H1 (cell line): ENCODE data around the gene PRMT2. TPM values are rescaled to one million over a fixed set of nuclear protein-coding genes. Genes with fewer than 3 reads are reported as not detected.

ENCODE experiments used
- CTCF ChIA-PET: fragments of 300-600 bp; sonication (Branson Sonifier 250); formaldehyde crosslinking; loops from one replicate; lab custom pipeline; 2021; ENCODE audit not compliant: partially characterized antibody; lab: Charles Lee
- POLR2A ChIA-PET: fragments of 300-600 bp; sonication (Branson Sonifier 250); formaldehyde crosslinking; loops from one replicate; lab custom pipeline; 2021; ENCODE audit warnings: inconsistent platforms; ENCODE audit not compliant: partially characterized antibody; lab: Charles Lee
- DNase-seq, 2 experiments: peaks; one replicate each; pipeline versions ENCODE4 v3.0.0 to v3.0.0-alpha.2; 2010 to 2022; ENCODE audit warnings: low spot score in 2 of 2, low read depth in 1 of 2, mixed read lengths in 1 of 2
- FAIRE-seq: peaks from 2 replicates; lab custom pipeline; 2011; peaks lifted over from hg19 to GRCh38; lab: Jason Lieb, UNC
- H2AFZ ChIP-seq: 2 replicates; pipeline ENCODE4 v1.8.1; 2012; ENCODE audit warnings: low read length, inconsistent platforms
- H2AK5ac ChIP-seq: 2 replicates; pipeline ENCODE4 v1.6.1; 2013; ENCODE audit warnings: low read depth, low read length
- H2BK120ac ChIP-seq: replicated peaks from 2 replicates; pipeline ENCODE3; 2013; ENCODE audit warnings: low read depth, low read length, inconsistent platforms
- H2BK12ac ChIP-seq: 2 replicates; pipeline ENCODE4 v1.6.1; 2013; ENCODE audit warnings: low read depth, low read length
- H2BK15ac ChIP-seq: 2 replicates; pipeline ENCODE4 v1.6.1; 2013; ENCODE audit warnings: low read length
- H2BK20ac ChIP-seq: 2 replicates; pipeline ENCODE4 v1.6.1; 2013; ENCODE audit warnings: low read length
- H2BK5ac ChIP-seq: 2 replicates; pipeline ENCODE4 v1.6.1; 2013; ENCODE audit warnings: low read depth, low read length
- H3K14ac ChIP-seq: 2 replicates; pipeline ENCODE4 v1.6.1; 2013; ENCODE audit warnings: inconsistent platforms; ENCODE audit not compliant: insufficient read length
- H3K18ac ChIP-seq: 2 replicates; pipeline ENCODE4 v1.6.1; 2013; ENCODE audit warnings: low read length; ENCODE audit errors: extremely low read depth
- H3K23ac ChIP-seq: 2 replicates; pipeline ENCODE4 v1.6.1; 2013; ENCODE audit warnings: inconsistent platforms; ENCODE audit not compliant: insufficient read length
- H3K23me2 ChIP-seq: 2 replicates; pipeline ENCODE4 v1.6.1; 2013; ENCODE audit warnings: low read depth, low read length
- H3K27ac ChIP-seq: 2 replicates; pipeline ENCODE4 v1.6.1; 2011; ENCODE audit warnings: low read depth, low read length, inconsistent platforms
- H3K27me3 ChIP-seq, 4 experiments: replicated peaks in 1 of 4; 1 replicate in 1 of 4; 2 replicates in 3 of 4; pipeline versions ENCODE4 v1.6.1 to v1.8.1; 2011 to 2013; ENCODE audit warnings: low read length in 3 of 4, mild to moderate bottlenecking in 3 of 4, inconsistent platforms in 2 of 4, mixed read lengths in 2 of 4, moderate library complexity in 1 of 4; ENCODE audit not compliant: control insufficient read depth in 3 of 4, insufficient read depth in 3 of 4; ENCODE audit errors: extremely low read depth in 1 of 4
- H3K36me3 ChIP-seq, 4 experiments: 2 replicates each; pipeline versions ENCODE4 v1.6.1 to v1.8.1; 2011 to 2013; ENCODE audit warnings: mild to moderate bottlenecking in 4 of 4, low read length in 3 of 4, moderate library complexity in 2 of 4, control low read depth in 1 of 4, inconsistent platforms in 1 of 4; ENCODE audit not compliant: insufficient read depth in 4 of 4, control insufficient read depth in 2 of 4
- H3K4ac ChIP-seq: replicated peaks from 2 replicates; pipeline ENCODE3; 2013; ENCODE audit warnings: low read length, low read depth, mixed read lengths, inconsistent platforms; ENCODE audit not compliant: insufficient read length
- H3K4me1 ChIP-seq, 4 experiments: replicated peaks in 1 of 4; 1 replicate in 1 of 4; 2 replicates in 3 of 4; pipeline versions ENCODE4 v1.6.1 to v1.8.1; 2011 to 2013; ENCODE audit warnings: low read length in 3 of 4, inconsistent platforms in 2 of 4, mixed read lengths in 1 of 4; ENCODE audit not compliant: insufficient read depth in 4 of 4, control insufficient read depth in 3 of 4
- H3K4me2 ChIP-seq, 2 experiments: 2 replicates each; pipeline versions ENCODE4 v1.6.1 to v1.8.1; 2011 to 2013; ENCODE audit warnings: low read depth in 2 of 2, low read length in 2 of 2, control low read depth in 1 of 2, inconsistent platforms in 1 of 2, mild to moderate bottlenecking in 1 of 2; ENCODE audit not compliant: insufficient read depth in 1 of 2
- H3K4me3 ChIP-seq, 4 experiments: fragments of 200-600, 300-600 bp in 1 of 4; sonication (generic), shearing (Covaris generic), sonication (Bioruptor Twin) in 1 of 4; 2 replicates each; pipeline versions ENCODE4 v1.5.1 to v1.8.1; 2011 to 2016; ENCODE audit warnings: low read length in 4 of 4, low read depth in 3 of 4, control low read depth in 2 of 4, inconsistent platforms in 2 of 4, mild to moderate bottlenecking in 2 of 4, mixed read lengths in 1 of 4, moderate library complexity in 1 of 4; ENCODE audit not compliant: insufficient read depth in 2 of 4; ENCODE audit errors: extremely low read depth in 1 of 4
- H3K56ac ChIP-seq: replicated peaks from 2 replicates; pipeline ENCODE3; 2013; ENCODE audit warnings: low read depth, mild to moderate bottlenecking, mixed read lengths, low read length, inconsistent platforms; ENCODE audit not compliant: insufficient read length
- H3K79me1 ChIP-seq: 2 replicates; pipeline ENCODE4 v1.6.1; 2013; ENCODE audit warnings: low read depth, low read length, control low read depth
- H3K79me2 ChIP-seq, 2 experiments: 2 replicates each; pipeline versions ENCODE4 v1.6.1 to v1.8.1; 2012 to 2013; ENCODE audit warnings: low read length in 2 of 2, mild to moderate bottlenecking in 2 of 2, inconsistent platforms in 1 of 2; ENCODE audit not compliant: insufficient read depth in 2 of 2, control insufficient read depth in 1 of 2
- H3K9ac ChIP-seq, 4 experiments: replicated peaks in 1 of 4; 1 replicate in 1 of 4; 2 replicates in 3 of 4; pipeline versions ENCODE4 v1.6.1 to v1.8.1; 2011 to 2013; ENCODE audit warnings: low read depth in 3 of 4, low read length in 3 of 4, control low read depth in 2 of 4, mild to moderate bottlenecking in 2 of 4, moderate library complexity in 2 of 4, inconsistent platforms in 1 of 4; ENCODE audit errors: extremely low read depth in 1 of 4
- H3K9me3 ChIP-seq, 2 experiments: 2 replicates each; pipeline versions ENCODE4 v1.6.1 to v1.8.1; 2012 to 2013; ENCODE audit warnings: mild to moderate bottlenecking in 2 of 2, moderate library complexity in 2 of 2, control low read depth in 1 of 2, inconsistent platforms in 1 of 2, low read depth in 1 of 2, low read length in 1 of 2, mixed read lengths in 1 of 2; ENCODE audit not compliant: insufficient read depth in 2 of 2
- H4K20me1 ChIP-seq, 2 experiments: replicated peaks in 1 of 2; 2 replicates each; pipeline versions ENCODE3 to v1.8.1; 2011 to 2013; ENCODE audit warnings: inconsistent platforms in 2 of 2, low read length in 2 of 2, mild to moderate bottlenecking in 1 of 2; ENCODE audit not compliant: insufficient read depth in 2 of 2, control insufficient read depth in 1 of 2
- H4K5ac ChIP-seq: 2 replicates; pipeline ENCODE4 v1.6.1; 2013; ENCODE audit warnings: low read length, low read depth, mixed read lengths, inconsistent platforms; ENCODE audit not compliant: insufficient read length
- H4K8ac ChIP-seq: 2 replicates; pipeline ENCODE4 v1.8.0; 2013; ENCODE audit warnings: mild to moderate bottlenecking, moderate library complexity, low read length, inconsistent platforms; ENCODE audit not compliant: insufficient read depth; ENCODE audit errors: extremely low read depth
- H4K91ac ChIP-seq: replicated peaks from 2 replicates; pipeline ENCODE3; 2013; ENCODE audit warnings: low read length, mixed read lengths, inconsistent platforms; ENCODE audit not compliant: insufficient read length
- ATF3 ChIP-seq: IDR thresholded peaks from 2 replicates; pipeline ENCODE4 v1.6.1; 2011; ENCODE audit warnings: low read depth, mild to moderate bottlenecking, low read length; ENCODE audit not compliant: insufficient read depth
- BCL11A ChIP-seq, 2 experiments: IDR thresholded peaks; one replicate each; pipeline ENCODE4 v1.6.1; 2011; ENCODE audit warnings: low read depth in 2 of 2, low read length in 2 of 2, mild to moderate bottlenecking in 2 of 2
- CBX8 ChIP-seq: fragments of 300-800, 300-1000 bp; sonication (generic); IDR thresholded peaks from 2 replicates; pipeline ENCODE4 v1.7.1; 2016; ENCODE audit warnings: low read depth, low read length, borderline replicate concordance
- EGR1 ChIP-seq: IDR thresholded peaks from 2 replicates; pipeline ENCODE4 v1.6.1; 2011; ENCODE audit warnings: low read depth, low read length, borderline replicate concordance
- JUND ChIP-seq: IDR thresholded peaks from 2 replicates; pipeline ENCODE4 v1.6.1; 2011; ENCODE audit warnings: mild to moderate bottlenecking, improper control_type of control experiment, low read length
- MAFK ChIP-seq: IDR thresholded peaks from 2 replicates; pipeline ENCODE4 v1.6.1; 2012; ENCODE audit warnings: low read depth, mild to moderate bottlenecking, improper control_type of control experiment, low read length
- RBBP5 ChIP-seq: IDR thresholded peaks from 2 replicates; pipeline ENCODE4 v1.7.1; 2012; ENCODE audit warnings: low read depth, mild to moderate bottlenecking, inconsistent platforms, low read length, moderate library complexity, borderline replicate concordance
- SP1 ChIP-seq: IDR thresholded peaks from 2 replicates; pipeline ENCODE4 v1.6.1; 2011; ENCODE audit warnings: low read depth, low read length
- TAF7 ChIP-seq: optimal IDR thresholded peaks from 2 replicates; pipeline ENCODE3; 2011; ENCODE audit warnings: low read depth, mild to moderate bottlenecking, inconsistent platforms, low read length, moderate library complexity, borderline replicate concordance
- WGBS, 2 experiments: shearing (Covaris generic) in 1 of 2; methylation state at CpG; one replicate each; pipeline versions ENCODE4 v1.1.6 to v1.1.7; 2013 to 2015; ENCODE audit warnings: low lambda C conversion rate in 2 of 2, mixed read lengths in 2 of 2, inconsistent platforms in 1 of 2, low coverage in 1 of 2, missing lambda C conversion rate in 1 of 2; ENCODE audit not compliant: insufficient replicate concordance in 2 of 2, insufficient coverage in 1 of 2, insufficient read length in 1 of 2; ENCODE audit errors: extremely low coverage in 1 of 2, missing lambda C conversion rate in 1 of 2; 5-methylcytosine and 5-hydroxymethylcytosine counted together
- polyA plus RNA-seq, 7 experiments: library from polyadenylated mRNA; depleted of rRNA in 3 of 7; stranded (reverse) in 5 of 7; unstranded in 2 of 7; fragments of >200 nt in 5 of 7; fragments of 200-250 nt in 2 of 7; gene quantifications; 1 replicate in 5 of 7; 2 replicates in 1 of 7; 4 replicates in 1 of 7; pipeline versions ENCODE4 v1.2.1 to v1.2.3, GENCODE V29; 2011 to 2013; ENCODE audit warnings: missing spikeins in 2 of 7, mixed read lengths in 2 of 7
- total RNA-seq: library from RNA; stranded (reverse); fragmentation: NEBNext Ultra II Directional; extraction: Animal tissue kit (Norgen Biotek cat#: 25700); gene quantifications from 2 replicates; pipeline ENCODE4 v1.2.1, GENCODE V29; 2021

The PRMT2 gene
- total and polyA plus RNA-seq, 2 of the 8 experiments (the other 6 are each of a cell fraction or from before 2014, with no cell fraction given), result 45.8 to 59.2 TPM

- Histone ChIP-seq H3K79me2 (no peaks in the 10 kb centered on the region), H3K23me2 (no peaks in the 10 kb centered on the region), H3K4me3 (no peak overlapping the region), H4K5ac (no peak overlapping the region), H2AFZ (peak overlapping the region; percentile 70; the same call in 1 of the 2 replicates), H3K27ac (no peak overlapping the region), H3K23ac (no peak overlapping the region), H3K56ac (no peak overlapping the region), H3K79me1 (no peaks in the 10 kb centered on the region), H4K20me1 (no peaks in the 10 kb centered on the region), H4K8ac (no peak overlapping the region), H3K4me2 (no peak overlapping the region), H2BK20ac (no peak overlapping the region), H3K27me3 (no peaks in the 10 kb centered on the region), H3K9ac (no peak overlapping the region), H3K36me3 (no peaks in the 10 kb centered on the region), H3K4ac (peak overlapping the region; percentile 53), H4K91ac (no peak overlapping the region), H2BK5ac (no peak overlapping the region), H2BK12ac (no peak overlapping the region), H3K4me1 (peaks cover 3 to 11% (median 4%) of the 10 kb centered on the region in 4 experiments; a peak in 4 of 7 replicates), H3K9me3 (no peaks in the 10 kb centered on the region), H3K14ac (no peak overlapping the region), H3K18ac (no peak overlapping the region), H2BK15ac (no peak overlapping the region), H2AK5ac (no peak overlapping the region), H2BK120ac (no peak overlapping the region)
- no peak for FAIRE-seq
- 71% methylated on average over 9 of the region's 9 CpGs; no CpG with 5 or more reads in 1 of the 2 experiments for WGBS, 2 experiments
- POLR2A ChIA-PET, result no interaction called here
- no peak for DNase-seq
- CTCF ChIA-PET, result interaction anchor here (1.6 kb wide), 1 partner anchor 16 kb away, joined by 4 read pairs; no protein-coding TSS in a partner anchor
- TF ChIP-seq BCL11A (IDR thresholded peaks at IDR 0.05; ENCODE audit: low read depth in 2 of 2, low read length in 2 of 2) (no peak), TAF7 (no peak), ATF3 (no peak), JUND (no peak), EGR1 (no peak), CBX8 (no peak), RBBP5 (no peak), SP1 (no peak), MAFK (no peak)
Observed at GRCh38 chr21:46604329-46604974, 31.0 kb upstream of the PRMT2 start.
